ENCODE measurements around the gene CCR7. TPM values are rescaled to one million over a fixed set of nuclear protein-coding genes. Genes with fewer than 3 reads are reported as not detected.
"Not testable (repeated sequence)": the region's sequence is repeated elsewhere in the genome, so short reads cannot be mapped to it uniquely, and the experiment has no call there.

CCR7 gene
- total RNA-seq, 4 donors from 2014 or later: 0.14 to 5.4 (median 4.9) TPM; not detected in 1

DNA sequence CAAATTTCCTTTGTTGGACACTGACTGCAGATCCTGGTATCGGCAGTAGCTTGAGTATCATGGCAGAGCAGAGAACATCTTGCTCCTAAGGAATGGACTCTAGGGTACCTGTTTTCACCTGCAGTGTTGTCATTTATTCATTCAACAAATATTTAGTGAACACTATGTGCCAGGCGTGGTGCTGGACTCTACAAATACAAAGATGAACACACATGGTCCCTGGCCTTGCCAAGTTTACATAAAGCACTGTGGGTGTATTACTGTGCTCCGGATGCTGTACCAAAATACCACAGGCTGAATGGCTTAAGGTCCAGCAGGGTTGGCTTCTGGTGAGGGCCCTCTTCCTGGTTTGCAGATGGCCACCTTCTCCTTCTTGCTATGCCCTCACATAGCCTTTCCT, 14.2 kb upstream of the CCR7 start:
- Histone ChIP-seq H3K27me3 (no peaks in the 10 kb centered on the region), H3K4me3 (no peak overlapping the region), H3K9me3 (peaks cover 5% of the 10 kb centered on the region in 2 donors), H3K36me3 (no peaks in the 10 kb centered on the region), H3K27ac (no peak overlapping the region), H3K4me1 (peaks cover 0 to 4% (median 0%) of the 10 kb centered on the region in 4 donors)
- no peak for TF ChIP-seq POLR2AphosphoS5 (IDR thresholded peaks at IDR 0.05)
- intact Hi-C loops (cut with DNase I; ENCODE audit: low total_unique reads): no loop called here
- 88 to 100% methylated on average over 1 to 3 of the region's 3 CpGs for WGBS, 2 donors (ENCODE audit: low coverage in 1 of 2)
- DNase-seq: no peak
- in situ Hi-C loops (cut with MboI; ENCODE audit: low pct_ligation_motif_present in 1 of 4, low pct_unique_long_range_greater_than_20kb in 1 of 4, low sequenced_read_pairs in 3 of 4): no loop called here

DNA sequence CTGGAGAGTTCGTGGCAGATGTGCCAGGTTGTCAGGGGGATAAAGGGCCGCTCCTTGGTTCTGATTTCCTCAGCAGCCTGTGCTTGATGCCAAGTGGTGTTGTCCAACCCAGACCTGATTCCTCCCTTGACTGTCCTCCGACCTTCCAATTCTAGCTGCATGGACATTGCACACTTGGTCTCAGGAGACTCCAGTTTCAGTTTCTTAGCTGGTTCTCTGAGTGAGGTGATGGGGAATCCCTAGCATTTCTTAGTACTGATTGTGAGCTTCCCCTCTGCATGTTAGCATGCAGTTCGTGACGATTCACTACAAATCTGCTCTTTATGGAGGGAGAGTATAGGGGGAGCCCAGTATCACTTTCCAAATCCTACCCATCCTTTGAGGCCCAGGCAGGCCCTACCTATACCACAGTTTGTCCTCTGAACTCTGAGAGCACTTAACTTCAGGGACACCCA, 12.4 kb upstream of the CCR7 start:
- Histone ChIP-seq H3K4me1 (peaks cover 0 to 4% (median 0%) of the 10 kb centered on the region in 4 donors), H3K27ac (no peak overlapping the region), H3K4me3 (no peak overlapping the region), H3K9me3 (peaks cover 12 to 14% of the 10 kb centered on the region in 2 donors), H3K27me3 (no peaks in the 10 kb centered on the region), H3K36me3 (no peaks in the 10 kb centered on the region)
- 72% methylated on average over 5 of the region's 5 CpGs; no CpG with 5 or more reads in 1 of the 2 donors for WGBS, 2 donors (ENCODE audit: low coverage in 1 of 2)
- TF ChIP-seq POLR2A (IDR thresholded peaks at IDR 0.05): no peak
- TF ChIP-seq EP300 (IDR thresholded peaks at IDR 0.05; ENCODE audit: low read depth): no peak
- TF ChIP-seq, protein P1, sequence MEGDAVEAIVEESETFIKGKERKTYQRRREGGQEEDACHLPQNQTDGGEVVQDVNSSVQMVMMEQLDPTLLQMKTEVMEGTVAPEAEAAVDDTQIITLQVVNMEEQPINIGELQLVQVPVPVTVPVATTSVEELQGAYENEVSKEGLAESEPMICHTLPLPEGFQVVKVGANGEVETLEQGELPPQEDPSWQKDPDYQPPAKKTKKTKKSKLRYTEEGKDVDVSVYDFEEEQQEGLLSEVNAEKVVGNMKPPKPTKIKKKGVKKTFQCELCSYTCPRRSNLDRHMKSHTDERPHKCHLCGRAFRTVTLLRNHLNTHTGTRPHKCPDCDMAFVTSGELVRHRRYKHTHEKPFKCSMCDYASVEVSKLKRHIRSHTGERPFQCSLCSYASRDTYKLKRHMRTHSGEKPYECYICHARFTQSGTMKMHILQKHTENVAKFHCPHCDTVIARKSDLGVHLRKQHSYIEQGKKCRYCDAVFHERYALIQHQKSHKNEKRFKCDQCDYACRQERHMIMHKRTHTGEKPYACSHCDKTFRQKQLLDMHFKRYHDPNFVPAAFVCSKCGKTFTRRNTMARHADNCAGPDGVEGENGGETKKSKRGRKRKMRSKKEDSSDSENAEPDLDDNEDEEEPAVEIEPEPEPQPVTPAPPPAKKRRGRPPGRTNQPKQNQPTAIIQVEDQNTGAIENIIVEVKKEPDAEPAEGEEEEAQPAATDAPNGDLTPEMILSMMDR (IDR thresholded peaks at IDR 0.05): no peak
- no peak for TF ChIP-seq POLR2AphosphoS5 (IDR thresholded peaks at IDR 0.05)
- DNase-seq: no peak
- intact Hi-C loops (cut with DNase I; ENCODE audit: low total_unique reads): no loop called here
- in situ Hi-C loops (cut with MboI; ENCODE audit: low pct_ligation_motif_present in 1 of 4, low pct_unique_long_range_greater_than_20kb in 1 of 4, low sequenced_read_pairs in 3 of 4): no loop called here

DNA sequence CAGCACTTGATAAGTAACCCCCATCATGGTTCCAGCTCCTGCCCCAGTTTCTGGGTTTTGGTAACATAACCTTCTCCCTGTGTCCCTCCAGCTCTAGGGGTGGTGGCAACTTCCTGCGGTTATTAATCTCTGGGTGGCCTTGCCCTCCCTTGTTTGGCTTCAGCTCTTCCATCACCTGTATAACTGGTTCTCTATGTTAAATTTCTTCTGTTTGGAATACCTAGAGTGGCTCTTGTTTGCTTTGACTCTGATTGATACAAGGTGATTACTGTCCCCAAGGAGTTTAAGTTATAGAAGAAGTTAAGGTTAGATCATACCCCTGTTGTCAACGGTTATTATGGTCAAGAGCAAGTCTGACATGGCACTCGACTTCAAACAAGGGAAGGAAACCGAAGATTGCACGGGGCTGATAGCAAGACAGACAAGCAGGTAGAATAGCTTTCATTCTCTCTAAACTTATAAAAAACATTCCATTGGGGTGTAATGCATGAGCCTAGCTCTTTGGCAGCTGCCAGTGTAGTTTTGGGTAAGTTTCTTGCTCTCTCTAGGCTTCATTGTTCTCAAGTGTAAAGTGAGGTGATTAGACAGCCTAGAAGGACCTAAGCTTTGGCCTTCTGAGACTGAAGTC, 11.0 kb upstream of the CCR7 start:
- WGBS, 2 donors (ENCODE audit: low coverage in 1 of 2): 71 to 76% methylated on average over 4 to 5 of the region's 5 CpGs
- Histone ChIP-seq H3K27me3 (peaks cover 8% of the 10 kb centered on the region), H3K4me3 (no peak overlapping the region), H3K4me1 (no peaks in the 10 kb centered on the region), H3K36me3 (no peaks in the 10 kb centered on the region), H3K27ac (no peak overlapping the region), H3K9me3 (peaks cover 12 to 14% of the 10 kb centered on the region in 2 donors)
- intact Hi-C loops (cut with DNase I; ENCODE audit: low total_unique reads) (no loop called here), in situ Hi-C loops (cut with MboI; ENCODE audit: low pct_ligation_motif_present in 1 of 4, low pct_unique_long_range_greater_than_20kb in 1 of 4, low sequenced_read_pairs in 3 of 4) (no loop called here)
- no peak for DNase-seq
- TF ChIP-seq POLR2A (IDR thresholded peaks at IDR 0.05) (no peak), POLR2AphosphoS5 (IDR thresholded peaks at IDR 0.05) (no peak)

DNA sequence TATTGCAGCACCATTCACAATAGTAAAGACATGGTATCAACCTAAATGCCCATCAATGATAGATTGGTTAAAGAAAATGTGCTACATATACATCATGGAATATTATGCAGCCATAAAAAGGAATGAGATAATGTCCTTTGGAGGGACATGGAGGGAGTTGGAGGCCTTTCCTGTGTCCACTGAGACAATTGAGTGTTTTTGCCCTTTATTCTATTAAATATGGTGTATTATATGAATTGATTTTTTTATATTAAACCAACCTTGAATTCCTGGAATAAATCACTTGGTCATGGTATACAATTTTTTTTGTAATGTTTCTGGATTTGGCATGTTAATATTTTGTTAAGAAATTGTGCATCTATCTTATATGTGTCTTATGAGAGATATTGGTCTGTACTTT, 9.0 kb upstream of the CCR7 start:
- Histone ChIP-seq H3K4me3 (no peak overlapping the region), H3K36me3 (no peaks in the 10 kb centered on the region), H3K4me1 (no peaks in the 10 kb centered on the region), H3K27me3 (peaks cover 25% of the 10 kb centered on the region), H3K27ac (no peak overlapping the region), H3K9me3 (peaks cover 12 to 14% of the 10 kb centered on the region in 2 donors)
- DNase-seq: no peak
- intact Hi-C loops (cut with DNase I; ENCODE audit: low total_unique reads) (no loop called here), in situ Hi-C loops (cut with MboI; ENCODE audit: low pct_ligation_motif_present in 1 of 4, low pct_unique_long_range_greater_than_20kb in 1 of 4, low sequenced_read_pairs in 3 of 4) (no loop called here)
- TF ChIP-seq, protein P1 (IDR thresholded peaks at IDR 0.05): no peak
- TF ChIP-seq POLR2A (IDR thresholded peaks at IDR 0.05): no peak
- no peak for TF ChIP-seq POLR2AphosphoS5 (IDR thresholded peaks at IDR 0.05)
- TF ChIP-seq EP300 (IDR thresholded peaks at IDR 0.05; ENCODE audit: low read depth): no peak

DNA sequence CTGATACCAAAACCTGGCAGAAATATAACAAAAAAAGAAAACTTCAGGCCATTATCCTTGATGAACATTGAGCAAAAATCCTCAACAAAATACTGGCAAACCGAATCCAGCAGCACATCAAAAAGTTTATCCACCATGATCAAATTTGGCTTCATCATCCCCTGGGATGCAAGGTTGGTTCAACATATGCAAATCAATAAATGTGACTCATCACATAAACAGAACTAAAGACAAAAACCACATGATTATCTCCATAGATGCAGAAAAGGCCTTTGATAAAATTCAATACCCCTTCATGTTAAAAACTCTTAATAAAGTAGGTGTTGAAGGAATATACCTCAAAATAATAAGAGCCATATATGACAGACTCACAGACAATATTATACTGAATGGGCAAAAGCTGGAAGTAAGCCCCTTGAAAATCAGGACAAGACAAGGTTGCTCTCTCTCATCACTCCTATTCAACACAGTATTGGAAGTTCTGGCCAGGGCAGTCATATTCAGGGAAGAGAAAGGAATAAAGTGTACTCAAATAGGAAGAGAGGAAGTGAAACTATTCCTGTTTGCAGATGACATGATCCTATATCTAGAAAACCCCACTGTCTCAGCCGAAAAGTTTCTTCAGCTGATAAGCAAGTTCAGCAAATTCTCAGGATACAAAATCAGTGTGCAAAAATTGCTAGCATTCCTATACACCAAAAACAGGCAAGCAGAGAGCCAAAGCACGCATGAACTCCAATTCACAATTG, 7.1 kb upstream of the CCR7 start:
- in situ Hi-C loops (cut with MboI; ENCODE audit: low pct_ligation_motif_present in 1 of 4, low pct_unique_long_range_greater_than_20kb in 1 of 4, low sequenced_read_pairs in 3 of 4); H3K4me3 ChIP-seq; intact Hi-C loops (cut with DNase I; ENCODE audit: low total_unique reads); H3K4me1 ChIP-seq; H3K36me3 ChIP-seq; H3K27ac ChIP-seq; DNase-seq: not testable (repeated sequence)
- H3K27me3 ChIP-seq: peaks cover 28% of the 10 kb centered on the region
- peaks cover 12 to 14% of the 10 kb centered on the region in 2 donors for H3K9me3 ChIP-seq
- WGBS, 2 donors (ENCODE audit: low coverage in 1 of 2): 68 to 85% methylated on average over 3 of the region's 3 CpGs
